ENCODE results near the gene ATP6V1B1.
A peak's percentile ranks its signal among the peaks of the same experiment; 100 is the strongest.

ATP6V1B1 gene

GRCh38 chr2:70978341-70979179 lies 42.9 kb downstream of the ATP6V1B1 start, which contains the start of gene ANKRD53:
TSS of gene ANKRD53 (plus strand) at chr2:70978630. CDS start at chr2:70978646, 16 bp downstream.
- peak in 1 of 2 experiments; percentile 66 for DNase-seq

DNA sequence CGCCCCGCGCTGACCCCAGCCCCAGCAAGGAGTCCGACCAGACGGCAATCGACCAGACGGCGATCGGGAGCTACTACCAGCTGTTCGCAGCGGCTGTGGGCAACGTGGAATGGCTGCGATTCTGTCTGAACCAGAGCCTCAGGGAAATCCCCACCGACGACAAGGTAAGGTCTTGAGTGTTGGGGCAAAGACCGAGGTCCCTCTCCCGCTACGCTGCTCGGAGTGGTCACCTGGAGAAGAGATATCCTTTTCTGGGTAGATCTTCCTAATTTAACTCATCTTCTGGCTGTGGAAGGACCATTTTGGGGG lies 43.4 kb downstream of the ATP6V1B1 start:
- no peak for DNase-seq

DNA sequence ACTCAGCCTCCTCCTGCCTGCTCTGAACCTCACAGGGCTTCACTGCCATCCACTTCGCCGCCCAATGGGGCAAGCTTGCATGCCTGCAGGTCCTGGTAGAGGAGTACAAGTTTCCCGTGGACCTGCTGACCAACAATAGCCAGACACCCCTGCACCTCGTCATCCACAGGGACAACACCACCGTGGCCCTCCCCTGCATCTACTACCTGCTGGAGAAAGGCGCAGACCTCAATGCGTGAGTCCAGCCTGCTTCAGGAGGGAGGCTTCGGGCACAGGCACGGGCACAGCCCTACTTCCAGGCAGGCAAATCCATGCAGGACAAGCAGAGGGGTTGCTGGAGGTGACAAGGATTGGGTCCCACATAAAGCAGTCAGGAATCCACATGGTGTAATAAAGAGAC lies 43.9 kb downstream of the ATP6V1B1 start:
- DNase-seq = no peak

GRCh38 chr2:70981421-70981820 lies 45.7 kb downstream of the ATP6V1B1 start:
- DNase-seq = no peak

DNA sequence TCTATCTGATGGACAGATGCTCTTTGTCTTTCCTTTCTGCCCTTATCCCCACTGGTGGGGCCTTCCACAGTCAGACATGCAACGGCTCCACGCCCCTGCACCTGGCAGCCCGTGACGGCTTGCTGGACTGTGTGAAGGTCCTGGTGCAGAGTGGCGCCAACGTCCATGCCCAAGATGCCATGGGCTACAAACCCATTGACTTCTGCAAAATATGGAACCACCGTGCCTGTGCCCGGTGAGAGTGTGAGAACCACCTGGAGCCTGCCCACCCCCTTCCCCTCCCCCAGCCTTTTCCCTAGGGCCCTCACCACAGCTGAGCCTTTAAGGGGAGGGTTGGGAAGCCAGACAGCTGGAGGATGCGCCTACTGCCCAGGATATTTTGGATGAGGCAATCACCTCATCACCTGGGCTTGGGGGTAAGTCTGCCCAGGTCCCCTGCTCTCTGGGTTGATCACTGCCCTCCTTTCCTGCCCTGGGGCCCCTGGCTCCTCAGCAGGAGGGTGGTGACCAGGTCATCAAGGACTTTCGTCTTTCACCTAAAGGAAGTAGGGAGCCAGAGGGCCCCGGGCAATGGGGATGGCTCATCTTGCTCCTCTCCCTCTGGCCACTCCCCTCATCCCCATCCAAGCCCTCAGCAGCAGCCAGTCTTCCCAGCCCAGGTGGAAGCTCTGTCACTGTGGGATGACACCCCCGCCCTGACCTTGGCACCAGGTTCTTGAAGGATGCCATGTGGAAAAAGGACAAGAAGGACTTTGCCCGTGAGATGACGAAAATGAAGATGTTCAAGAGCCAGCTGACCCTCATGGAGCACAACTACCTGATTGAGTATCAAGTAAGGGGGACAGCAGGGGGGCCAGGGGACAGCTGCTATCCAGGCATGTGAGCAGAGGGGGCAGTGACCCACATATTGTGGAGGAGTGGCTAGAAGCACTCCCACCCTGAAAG lies 46.4 kb downstream of the ATP6V1B1 start:
- DNase-seq = no peak

DNA sequence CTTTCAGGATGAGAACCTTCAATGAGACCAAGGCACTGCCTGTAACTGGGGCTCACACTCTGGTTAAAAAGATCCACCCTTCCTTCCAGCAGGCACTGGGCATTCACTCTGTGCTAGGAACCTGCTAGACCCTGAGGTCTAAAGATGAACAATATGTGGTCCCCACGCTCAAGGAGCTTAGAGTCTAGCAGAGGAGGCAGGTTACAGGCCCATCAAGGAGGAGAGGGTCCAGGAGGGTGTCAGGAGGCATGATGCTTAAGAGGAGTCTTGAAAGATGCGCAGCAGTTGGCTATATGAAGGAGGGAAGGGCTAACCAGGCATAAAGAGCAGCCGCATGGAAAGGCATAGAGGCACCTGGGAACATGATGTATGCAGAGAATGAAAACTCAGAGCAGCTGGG lies 47.3 kb downstream of the ATP6V1B1 start:
- no peak for DNase-seq

DNA sequence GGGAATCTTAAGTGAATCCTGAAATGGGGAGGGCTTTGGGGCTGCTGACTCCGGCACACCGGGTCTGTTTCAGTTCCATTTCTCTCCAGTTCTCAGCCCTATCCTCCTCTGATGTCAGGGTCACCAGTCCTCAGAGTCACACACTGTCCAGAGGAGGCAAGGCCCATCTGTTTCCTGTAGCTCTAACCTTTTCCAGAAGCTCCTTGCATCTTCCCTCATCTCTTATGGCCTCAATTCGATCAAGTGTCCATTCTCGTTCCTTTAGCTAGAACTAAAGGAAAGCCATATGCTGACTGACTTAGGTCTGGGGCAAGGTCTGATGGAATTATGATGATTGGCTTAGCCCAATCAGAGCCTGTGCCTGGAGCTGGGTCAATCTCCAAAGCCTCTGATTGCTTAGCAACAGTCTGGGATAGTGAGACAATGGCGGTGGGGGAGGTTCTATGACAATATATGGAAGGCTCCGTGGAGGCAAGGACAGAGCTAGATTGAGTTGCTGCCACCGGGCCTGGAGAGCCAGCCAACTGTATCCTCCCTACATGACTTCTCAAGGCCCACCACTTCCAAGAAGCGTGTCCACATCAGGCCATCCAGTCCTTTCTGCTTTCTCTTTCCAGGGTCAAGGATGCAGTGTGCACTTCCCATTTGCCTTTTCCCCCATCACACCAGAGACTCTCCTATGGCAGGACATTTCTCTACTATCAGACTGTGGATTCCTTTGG lies 48.0 kb downstream of the ATP6V1B1 start:
- DNase-seq = no peak

DNA sequence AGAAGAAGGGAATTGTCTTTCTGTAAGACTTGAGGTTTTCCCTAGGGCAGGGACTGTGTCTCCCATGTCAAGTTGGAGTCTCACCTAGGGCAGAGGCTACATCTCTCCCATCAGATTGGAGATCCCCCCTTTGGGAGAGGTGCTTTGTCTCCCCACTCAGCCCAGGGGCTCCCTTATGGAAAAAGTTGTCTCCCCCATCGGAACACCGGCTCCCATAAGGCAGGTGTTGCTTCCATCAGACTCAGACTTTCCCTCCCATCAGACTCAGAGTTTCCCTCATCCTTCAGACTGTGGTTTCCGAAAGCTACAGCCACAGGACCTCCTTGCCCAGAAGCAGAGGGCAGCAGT lies 48.5 kb downstream of the ATP6V1B1 start:
- no peak for DNase-seq

DNA sequence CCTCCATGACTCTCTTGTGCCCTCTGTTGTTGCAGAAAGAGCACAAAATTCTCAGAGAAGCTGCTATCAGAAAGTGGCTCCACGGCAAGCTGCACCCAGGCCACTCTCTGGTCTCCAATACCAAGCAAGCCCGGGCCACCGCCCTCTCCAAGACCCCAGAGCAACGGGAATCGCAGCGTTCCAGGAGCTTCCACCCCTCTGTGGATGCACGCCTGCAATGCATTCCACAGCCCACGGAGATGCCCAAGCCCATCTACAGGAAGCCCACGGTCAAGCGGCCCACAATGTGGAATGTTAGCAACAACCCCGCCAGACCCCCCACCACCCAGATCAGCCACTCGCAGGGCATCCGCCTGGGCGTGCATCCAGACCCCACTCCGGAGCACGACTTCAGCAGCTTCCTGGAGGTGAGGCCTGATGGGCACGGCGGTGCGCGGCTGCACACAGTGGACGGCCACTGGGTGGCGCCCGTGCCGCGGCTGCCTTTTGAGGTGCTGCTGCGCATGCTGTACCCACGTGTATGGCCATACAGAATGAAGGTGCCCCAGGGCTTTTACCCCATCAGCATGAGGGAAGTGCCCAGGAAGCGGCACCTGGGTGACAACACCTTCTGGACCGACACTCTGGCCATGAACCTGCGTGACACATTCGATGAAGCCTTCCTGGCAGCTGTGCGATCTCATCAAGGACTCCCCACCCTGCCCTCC lies 49.0 kb downstream of the ATP6V1B1 start:
- peak in 1 of 2 experiments; percentile 63 for DNase-seq

GRCh38 chr2:70985283-70985688 lies 49.6 kb downstream of the ATP6V1B1 start:
- no peak for DNase-seq

DNA sequence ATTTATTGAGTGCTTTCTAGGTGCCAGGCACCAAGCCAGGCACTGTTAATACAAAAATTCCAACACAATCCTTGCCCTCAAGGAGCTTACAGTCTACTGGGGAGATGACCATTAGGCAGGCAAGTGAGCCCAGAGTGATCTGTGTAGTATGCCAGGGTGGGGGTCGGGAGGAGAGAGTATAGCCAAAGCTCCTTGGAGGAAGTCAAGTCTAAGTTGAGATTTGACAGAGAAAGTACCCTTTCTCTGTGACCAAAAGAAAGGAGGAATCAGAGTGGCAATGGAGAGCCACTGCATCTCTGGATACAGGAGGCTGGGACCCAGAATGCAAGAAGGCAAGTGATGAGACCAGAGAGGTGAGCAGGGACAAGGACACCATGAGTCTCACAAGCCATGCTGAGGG lies 50.3 kb downstream of the ATP6V1B1 start:
- no peak for DNase-seq

DNA sequence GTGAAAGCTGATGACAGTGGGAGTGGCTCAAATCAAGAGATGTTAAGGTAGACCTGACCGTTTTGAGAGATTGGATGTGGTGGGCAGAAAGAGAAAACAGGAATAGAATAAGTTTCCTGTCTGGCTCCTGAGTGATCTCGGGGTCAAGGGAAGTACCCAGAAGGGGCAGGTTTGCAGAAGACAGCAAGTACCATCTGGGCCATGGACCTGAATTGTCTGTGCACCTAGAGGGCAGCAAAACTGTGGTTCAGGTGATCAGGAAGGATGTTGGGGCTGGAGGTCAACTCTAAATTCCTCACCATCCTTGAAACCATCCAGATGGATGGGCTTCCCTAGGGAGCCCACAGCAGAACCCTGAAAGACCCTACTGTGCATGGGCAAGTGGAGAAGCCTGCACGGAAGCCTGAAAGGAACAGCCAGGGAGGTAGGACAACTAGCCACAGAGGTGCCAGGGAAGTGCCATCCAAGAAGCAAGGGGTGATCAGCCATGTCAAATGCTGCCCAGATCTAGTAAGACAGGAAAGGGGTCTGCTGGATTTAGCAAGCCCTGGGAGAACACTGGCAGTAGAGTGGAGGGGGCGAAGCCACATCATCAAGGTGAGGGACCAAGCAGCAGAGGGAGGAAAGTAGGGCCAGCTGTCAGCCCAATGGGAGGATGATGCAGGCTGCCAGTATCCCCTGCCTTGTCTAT lies 50.9 kb downstream of the ATP6V1B1 start:
- no peak for DNase-seq

- no peak for DNase-seq
Observed at GRCh38 chr2:70987386-70987785, 51.7 kb downstream of the ATP6V1B1 start.

GRCh38 chr2:70988151-70988550 lies 52.5 kb downstream of the ATP6V1B1 start:
- no peak for DNase-seq

GRCh38 chr2:70988726-70989648 lies 53.3 kb downstream of the ATP6V1B1 start:
- no peak for DNase-seq

DNA sequence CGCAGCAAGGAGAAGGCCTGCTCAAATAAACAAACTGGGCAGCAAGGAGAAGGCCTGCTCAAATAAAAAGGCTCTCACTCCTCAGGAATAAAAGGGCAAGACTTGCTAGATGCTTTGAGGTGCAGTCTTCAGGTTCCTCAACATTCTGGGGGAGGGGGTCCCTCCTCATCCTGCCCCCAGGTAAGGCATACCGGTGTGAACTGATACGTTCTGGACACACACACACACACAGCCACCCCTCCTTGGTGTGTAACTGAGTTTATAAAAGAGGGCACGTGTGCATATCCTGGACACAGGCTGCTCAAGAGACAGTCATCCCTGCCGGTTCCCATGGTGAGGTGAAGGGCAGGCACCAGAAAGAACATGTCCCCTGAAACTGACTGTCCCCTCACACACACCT lies 54.5 kb downstream of the ATP6V1B1 start:
- DNase-seq = no peak

DNA sequence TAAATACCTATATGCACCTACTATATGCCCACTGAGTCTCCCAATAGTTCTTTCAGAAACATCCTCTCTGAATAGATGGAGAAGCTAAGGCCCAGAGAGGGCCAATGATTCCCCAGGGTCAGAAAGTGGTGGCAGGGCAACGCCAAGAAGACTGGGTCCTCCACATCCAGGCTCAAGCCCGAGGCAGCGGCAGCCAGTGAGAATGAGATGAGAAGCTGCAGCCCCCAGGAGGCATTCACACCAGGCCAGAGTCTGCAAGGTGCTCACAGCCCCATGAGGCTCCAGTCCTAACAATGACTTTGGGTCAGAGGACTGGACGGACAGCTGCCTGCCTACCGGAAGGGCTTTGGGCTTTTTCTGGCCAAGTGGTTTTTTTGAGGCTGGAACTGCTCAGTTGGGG lies 55.4 kb downstream of the ATP6V1B1 start:
- DNase-seq = no peak

DNA sequence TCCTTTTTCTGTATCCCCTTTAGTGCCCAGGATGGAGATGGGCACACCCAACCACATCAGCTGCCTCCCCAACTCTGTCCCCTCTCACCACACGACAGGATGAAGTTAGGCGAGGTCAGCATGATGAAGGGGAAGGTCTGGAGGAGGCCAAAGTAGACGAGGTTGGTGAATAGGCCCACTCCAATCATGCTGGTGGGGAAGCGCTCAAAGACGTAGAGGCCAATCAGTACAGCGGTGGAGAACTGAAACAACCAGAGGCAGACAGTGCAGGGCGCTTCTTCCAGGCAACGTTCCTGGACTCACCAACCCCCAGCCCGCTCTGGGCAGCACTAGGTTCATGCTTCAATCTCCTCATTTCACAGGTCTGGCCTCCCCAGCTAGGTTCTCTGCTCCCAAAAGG lies 56.0 kb downstream of the ATP6V1B1 start:
- no peak for DNase-seq

DNA sequence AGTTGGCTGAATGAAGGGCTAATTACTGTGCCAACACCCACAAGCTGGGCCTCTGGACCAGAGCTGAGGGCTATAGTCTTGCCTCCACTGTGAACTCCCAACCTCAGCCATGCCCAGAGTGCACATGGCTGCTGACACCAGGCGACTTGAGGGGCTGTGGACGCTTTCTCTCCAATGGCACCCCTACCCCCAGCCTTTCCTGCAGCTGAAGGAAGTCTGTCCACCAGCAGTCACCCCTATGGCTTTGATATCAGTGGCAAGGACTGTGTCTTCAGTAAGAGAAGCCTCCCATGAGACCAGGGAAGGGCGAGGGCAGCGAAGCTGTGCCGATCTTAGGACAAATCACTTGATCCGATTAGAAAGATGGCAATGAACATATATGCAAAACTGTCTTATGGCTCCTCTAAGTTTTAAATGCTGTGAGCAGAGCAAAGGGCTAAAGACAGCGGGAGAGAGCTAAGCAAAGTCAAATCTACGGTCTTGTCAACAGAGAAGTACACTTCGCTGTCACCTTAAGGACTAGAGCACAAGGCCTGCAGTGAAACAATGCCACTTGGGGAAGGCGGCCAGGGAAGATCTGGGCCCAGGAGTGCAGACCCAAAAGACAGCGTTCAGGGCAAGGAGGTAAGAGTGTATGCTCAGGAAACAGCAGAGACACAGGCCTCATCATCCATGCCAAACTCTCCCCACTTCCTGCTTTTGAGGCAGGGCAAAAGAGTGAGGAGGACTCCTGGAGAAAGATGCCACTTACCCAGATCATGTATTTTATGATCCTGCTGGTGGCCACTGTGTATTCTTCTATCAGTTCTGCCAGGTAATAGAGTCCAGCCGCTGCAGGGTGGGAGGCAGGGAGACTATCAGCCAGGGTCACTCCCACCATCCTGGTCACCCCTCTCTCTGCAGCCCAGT lies 57.5 kb downstream of the ATP6V1B1 start:
- no peak for DNase-seq
